Smooth muscle cell of the brain vasculature (primary cell): ENCODE data around the gene SEBOX.

Experiments used
- DNase-seq: peaks from one replicate; pipeline ENCODE4 v3.0.0-alpha.2; 2012; ENCODE audit warnings: low read depth, low spot score

The SEBOX gene

GRCh38 chr17:28364665-28365363 is at the start of gene SEBOX:
SEBOX (minus strand) TSS chr17:28365199; CDS start chr17:28365151, 48 bp downstream.
- DNase-seq, result no peak

DNA sequence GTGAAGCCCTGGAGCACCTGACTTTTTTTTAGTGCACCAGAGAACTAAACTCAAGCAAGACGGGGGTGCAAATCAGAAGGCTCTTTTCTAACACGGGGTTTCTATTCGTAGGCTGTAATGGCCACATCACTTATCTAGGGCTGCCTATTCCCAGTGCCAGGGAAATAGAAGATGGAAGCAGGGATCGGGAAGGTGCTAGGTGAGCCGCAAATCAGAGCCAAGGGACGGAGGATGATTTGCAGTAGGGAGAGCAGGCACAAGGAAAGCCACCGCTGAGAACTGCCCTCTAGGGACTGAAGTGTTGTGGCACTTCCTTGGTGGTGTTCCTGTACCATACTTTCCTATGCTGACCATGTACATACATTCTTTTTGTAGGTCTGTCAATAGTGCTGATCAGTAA is 48.8 kb upstream of the SEBOX start:
- no peak for DNase-seq

DNA sequence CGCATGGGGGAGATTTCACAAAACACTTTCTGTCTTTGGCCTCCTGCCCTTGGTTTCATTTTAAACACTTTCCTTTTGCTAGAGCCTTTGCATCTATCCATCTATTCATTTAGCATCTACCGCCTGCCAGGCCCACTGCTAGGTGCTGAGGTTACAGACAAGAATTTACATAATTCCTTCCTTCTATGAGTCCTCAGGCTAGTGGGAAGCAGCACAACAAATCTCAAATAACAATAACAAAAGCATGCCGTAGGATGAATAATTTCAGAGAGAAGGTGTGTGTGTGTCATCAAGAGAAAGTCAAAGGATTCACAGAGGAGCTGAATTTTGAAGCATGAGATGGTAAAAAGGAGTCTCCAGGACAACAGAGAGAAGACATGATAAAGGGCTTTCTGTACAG is 47.1 kb upstream of the SEBOX start:
- DNase-seq, result no peak

DNA sequence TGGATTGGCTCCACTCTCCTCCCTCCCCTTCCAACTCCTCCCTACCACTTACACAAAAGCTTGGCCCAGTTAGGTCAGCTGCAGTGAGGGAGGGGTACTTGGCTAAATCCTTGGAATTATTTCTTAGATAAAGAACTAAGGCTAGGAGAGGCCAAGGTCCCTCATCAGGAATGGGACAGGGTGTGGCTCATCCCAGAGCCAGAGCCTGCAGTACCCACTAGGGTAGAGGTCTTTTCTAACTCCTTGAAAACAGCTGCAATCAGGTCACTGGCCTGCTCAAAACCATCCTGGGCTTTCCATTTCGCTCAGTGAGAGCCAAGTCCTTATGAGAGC is 42.9 kb upstream of the SEBOX start:
- no peak for DNase-seq

DNA sequence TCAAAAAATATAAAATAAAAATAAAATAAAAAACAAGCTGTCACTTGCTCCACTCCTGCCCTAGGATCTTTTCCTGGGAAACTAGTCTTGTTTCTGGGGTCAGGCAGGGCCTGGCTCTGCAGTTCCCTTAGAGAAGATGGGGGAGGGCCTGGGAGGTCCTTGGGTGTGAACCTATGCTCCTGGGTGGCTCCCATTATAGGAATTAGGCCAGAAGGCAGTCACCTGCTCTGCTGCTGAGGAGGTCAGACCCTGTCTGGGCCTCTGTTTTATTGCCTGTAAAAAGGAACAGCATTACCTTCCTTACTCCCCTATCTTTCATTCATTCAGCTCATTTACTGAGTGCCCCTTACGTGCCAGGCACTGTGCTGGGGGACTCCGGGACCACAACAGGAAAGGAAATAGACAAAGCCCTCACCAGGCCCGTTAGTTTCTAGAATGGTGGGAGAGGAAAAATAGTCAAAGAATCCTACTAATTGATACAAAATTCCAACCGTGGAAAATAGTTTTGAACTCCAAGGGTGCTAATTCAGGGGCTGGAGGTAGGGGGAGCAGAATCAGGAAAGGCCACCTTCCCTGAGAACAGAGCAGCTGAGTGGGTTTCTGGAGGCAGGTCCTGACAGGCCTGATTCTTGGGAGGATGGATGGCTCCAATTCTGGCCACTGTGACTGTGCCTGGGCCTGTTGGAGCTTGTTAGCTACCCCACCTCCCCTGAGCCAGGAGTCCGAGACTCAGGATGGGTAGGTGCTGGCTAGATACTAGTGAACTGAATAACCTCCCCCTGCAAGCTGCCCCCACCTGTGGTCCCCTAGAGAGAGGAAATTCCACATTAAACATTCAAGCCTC is 42.4 kb upstream of the SEBOX start:
- DNase-seq, result no peak

DNA sequence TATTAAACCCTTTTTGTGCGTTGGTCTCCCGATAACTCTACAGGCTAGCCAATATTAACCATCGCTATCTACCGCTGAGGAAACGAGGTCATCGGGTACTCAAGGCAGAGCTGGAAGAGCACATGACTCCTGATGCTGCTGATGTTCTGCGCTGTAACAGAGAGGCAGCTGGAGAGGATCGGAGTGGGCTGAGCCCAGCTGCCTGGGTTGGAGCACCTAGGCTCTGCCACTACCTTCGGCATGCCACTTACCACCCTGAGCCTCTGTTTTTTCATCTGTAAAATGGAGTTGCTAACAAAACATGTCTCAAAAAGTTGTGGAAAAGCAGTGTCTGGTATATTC is 41.4 kb upstream of the SEBOX start:
- no peak for DNase-seq

- DNase-seq, result no peak
Measured at GRCh38 chr17:28405632-28406472, 40.9 kb upstream of the SEBOX start, which contains the start of gene SLC46A1. SLC46A1 (minus strand) TSS chr17:28406212; CDS start chr17:28406114, 98 bp downstream.

DNA sequence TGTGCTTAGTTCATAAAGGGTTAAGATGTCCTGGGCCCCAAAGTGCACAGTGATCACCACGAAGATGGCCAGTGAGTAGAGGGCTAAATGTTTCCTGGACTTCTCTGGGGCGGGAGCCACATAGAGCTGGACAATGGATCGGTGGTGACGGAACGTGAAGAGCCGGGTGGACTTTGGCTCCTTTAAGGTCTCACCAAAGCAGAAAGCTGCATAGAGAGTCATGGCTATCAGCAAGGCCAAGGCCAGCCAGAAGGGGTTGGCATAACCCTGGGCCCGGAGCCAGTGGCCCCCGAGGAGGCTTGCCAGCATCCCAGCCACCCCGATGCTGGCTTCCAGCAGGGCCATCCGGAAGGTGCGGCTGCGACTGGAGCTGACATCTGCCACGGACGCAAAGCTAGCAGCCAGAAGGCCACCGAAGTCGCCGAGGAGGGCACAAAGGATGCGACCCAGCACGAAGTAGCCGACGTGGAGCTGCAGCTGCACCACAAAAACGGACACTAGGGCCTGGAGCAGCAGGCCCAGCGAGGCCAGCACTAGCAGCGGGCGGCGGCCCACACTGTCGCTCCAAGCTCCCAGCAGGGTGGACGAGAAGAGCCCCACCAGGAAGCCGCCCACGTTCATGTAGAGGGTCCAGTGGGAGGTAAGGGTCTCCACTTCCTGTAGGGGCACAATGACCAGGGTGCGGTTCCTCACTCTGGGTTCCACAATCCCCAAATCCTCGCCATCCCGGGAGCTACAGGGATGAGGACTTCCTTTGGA is 40.0 kb upstream of the SEBOX start:
- no peak for DNase-seq

GRCh38 chr17:28404461-28404811 is 39.4 kb upstream of the SEBOX start:
- DNase-seq, result no peak

GRCh38 chr17:28404007-28404406 is 39.0 kb upstream of the SEBOX start:
- DNase-seq, result no peak

GRCh38 chr17:28402844-28403243 is 37.8 kb upstream of the SEBOX start:
- DNase-seq, result no peak

DNA sequence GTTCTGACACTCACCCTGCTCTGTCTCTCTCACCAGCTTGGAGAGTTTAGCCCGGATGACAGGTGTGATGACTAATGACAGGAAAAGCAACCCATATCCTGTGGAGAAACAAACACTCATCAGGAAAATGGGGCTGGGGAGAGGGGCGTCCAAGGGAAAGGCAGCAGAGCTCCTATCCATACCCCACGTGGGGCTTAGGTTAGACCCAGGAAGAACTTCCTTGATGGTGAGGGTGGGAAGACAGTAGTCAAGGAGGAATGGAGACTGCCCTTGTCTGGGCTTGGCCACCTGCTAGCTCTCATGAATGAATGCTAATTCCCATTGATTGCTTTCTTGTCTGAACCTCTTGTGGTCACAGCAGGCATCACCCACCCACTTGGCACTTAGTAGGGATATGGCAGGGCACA is 37.2 kb upstream of the SEBOX start:
- no peak for DNase-seq

DNA sequence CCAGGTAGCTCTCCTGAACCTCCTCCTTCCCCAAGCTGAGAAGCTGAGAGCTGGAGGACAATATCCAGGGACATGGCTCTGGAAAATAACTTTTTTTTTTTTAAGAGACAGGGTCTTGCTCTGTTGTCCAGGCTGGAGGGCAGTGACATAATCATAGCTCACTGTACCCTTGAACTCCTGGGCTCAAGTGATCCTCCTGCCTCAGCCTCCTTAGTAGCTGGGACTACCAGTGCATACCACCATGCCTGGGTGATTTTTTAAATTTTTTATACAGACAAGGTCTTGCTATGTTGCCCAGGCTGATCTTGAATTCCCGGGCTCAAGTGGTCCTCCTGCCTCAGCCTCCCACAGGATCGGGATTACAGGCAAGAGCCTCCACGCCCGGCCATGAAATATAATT is 34.8 kb upstream of the SEBOX start:
- DNase-seq, result no peak

DNA sequence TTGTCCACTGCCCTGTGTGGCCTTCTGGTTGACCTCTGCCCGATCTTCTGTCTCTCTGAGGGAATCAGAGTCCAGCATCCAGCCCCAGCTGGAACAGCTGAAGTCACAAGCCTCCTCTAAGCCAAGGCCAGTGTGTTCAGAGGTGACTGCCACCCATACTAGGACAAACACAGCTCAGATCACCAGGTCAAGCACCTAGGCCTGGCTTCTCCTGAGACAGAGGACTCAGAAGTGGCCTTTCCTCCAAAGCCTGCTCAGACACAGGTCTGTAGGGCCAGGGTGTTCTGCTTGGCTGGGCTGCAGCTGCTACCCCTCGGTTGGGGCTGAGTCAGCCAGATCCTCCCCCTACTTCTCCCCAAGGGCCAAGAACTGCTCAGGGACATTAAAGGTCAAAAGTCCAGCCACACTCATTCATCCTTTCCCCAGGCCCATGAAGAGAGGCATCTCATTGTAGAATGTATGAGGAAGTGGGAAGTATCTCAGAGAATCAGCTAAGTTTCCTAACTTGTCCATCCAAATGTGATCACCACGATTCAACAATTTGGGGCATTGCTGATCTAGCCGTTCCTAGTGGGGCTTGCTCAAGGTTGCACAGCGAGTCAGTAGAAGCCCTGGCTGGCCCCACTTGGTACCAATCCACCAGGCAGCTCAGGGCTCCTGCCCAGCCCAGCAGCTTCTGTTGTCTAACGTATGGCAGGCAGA is 33.4 kb upstream of the SEBOX start:
- DNase-seq, result no peak

DNA sequence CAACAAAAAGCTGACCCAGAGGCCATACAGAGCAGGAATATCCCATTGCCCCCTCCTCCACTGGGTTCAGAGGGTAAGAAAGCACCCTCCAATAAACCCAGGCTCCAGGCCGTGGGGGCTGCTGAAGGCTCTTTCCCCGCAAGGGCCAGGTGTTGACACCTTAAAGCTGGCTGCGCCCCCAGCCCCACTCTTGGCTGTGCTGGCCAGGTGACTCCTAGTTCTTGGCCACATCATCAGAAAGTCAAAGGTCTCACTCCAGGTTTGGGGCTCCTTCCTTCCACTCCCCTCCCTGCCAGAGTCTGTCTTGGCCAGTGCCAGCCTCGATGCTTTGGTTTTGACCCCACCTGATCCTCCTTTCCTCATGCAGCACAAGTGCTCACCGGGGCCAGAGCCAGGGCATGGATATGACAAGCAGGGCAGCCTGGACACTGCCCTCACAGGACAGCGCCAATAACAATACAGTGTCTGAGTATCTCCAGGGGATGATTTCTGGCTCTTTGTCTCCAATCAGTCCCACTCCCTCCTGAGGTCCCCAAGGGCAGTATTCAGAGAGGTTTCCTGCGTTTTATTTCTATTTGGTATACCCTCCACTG is 32.8 kb upstream of the SEBOX start:
- no peak for DNase-seq

GRCh38 chr17:28397275-28397674 is 32.3 kb upstream of the SEBOX start:
- DNase-seq, result no peak

- no peak for DNase-seq
Measured at GRCh38 chr17:28396635-28397239, 31.7 kb upstream of the SEBOX start.

DNA sequence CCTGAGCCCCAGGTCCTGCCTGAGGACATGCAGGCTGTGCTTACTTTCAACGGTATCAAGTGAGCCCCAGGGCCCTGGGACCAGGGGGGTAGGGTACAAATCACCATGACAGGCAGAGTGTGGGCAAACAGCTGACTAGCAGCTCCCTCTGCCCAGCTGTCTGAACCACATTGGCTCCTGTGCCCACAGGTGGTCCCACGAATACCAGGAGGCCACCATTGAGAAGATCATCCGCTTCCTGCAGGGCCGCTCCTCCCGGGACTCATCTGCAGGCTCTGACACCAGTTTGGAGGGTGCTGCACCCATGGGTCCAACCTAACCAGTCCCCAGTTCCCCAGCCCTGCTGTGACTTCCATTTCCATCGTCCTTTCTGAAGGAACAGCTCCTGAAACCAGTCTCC is 31.0 kb upstream of the SEBOX start:
- DNase-seq, result no peak

GRCh38 chr17:28395426-28395825 is 30.4 kb upstream of the SEBOX start:
- DNase-seq, result no peak
